Keratinocyte (primary cell): Measurements from ENCODE around the gene ZP1. TPM values are rescaled to one million over a fixed set of nuclear protein-coding genes. Genes with fewer than 3 reads are reported as not detected.

Experiments used
- DNase-seq: peaks from one replicate; pipeline ENCODE4 v3.0.0-alpha.2; 2011; ENCODE audit warnings: low read depth, missing footprints, low spot score
- FAIRE-seq: peaks from 2 replicates; lab custom pipeline; 2011; peaks lifted over from hg19 to GRCh38; lab: Jason Lieb, UNC
- H2AFZ ChIP-seq: 2 replicates; pipeline ENCODE4 v1.6.0; 2012; ENCODE audit warnings: low read length, control low read depth, inconsistent platforms; ENCODE audit not compliant: control insufficient read depth
- H3K27ac ChIP-seq: 2 replicates; pipeline ENCODE4 v1.5.1; 2011; ENCODE audit warnings: low read length; ENCODE audit not compliant: control insufficient read depth, insufficient read depth
- H3K27me3 ChIP-seq: 3 replicates; pipeline ENCODE4 v1.6.0; 2011; ENCODE audit warnings: low read length; ENCODE audit not compliant: control insufficient read depth, insufficient read depth; ENCODE audit errors: extremely low read depth
- H3K36me3 ChIP-seq, 2 experiments: 2 replicates in 1 of 2; 3 replicates in 1 of 2; pipeline ENCODE4 v1.5.1; 2011; ENCODE audit warnings: low read length in 2 of 2, mild to moderate bottlenecking in 1 of 2; ENCODE audit not compliant: control insufficient read depth in 2 of 2, insufficient read depth in 2 of 2; ENCODE audit errors: extremely low read depth in 1 of 2
- H3K4me1 ChIP-seq: 3 replicates; pipeline ENCODE4 v1.5.1; 2011; ENCODE audit warnings: low read length; ENCODE audit not compliant: control insufficient read depth, insufficient read depth; ENCODE audit errors: extremely low read depth
- H3K4me2 ChIP-seq: 3 replicates; pipeline ENCODE4 v1.6.0; 2011; ENCODE audit warnings: low read depth, low read length; ENCODE audit not compliant: control insufficient read depth, insufficient read depth; ENCODE audit errors: extremely low read depth
- H3K4me3 ChIP-seq, 3 experiments: fragments of 200-600 bp in 1 of 3; sonication (generic) in 1 of 3; 2 replicates in 2 of 3; 3 replicates in 1 of 3; pipeline ENCODE4 v1.5.1; 2011 to 2016; ENCODE audit warnings: low read length in 3 of 3, mild to moderate bottlenecking in 3 of 3, control low read depth in 2 of 3, inconsistent platforms in 1 of 3, low read depth in 1 of 3, mixed read lengths in 1 of 3, mixed run types in 1 of 3, moderate library complexity in 1 of 3; ENCODE audit not compliant: control insufficient read depth in 2 of 3, insufficient read depth in 2 of 3; ENCODE audit errors: extremely low read depth in 1 of 3
- H3K79me2 ChIP-seq: 2 replicates; pipeline ENCODE4 v1.6.0; 2012; ENCODE audit warnings: low read length; ENCODE audit not compliant: control insufficient read depth, insufficient read depth
- H3K9ac ChIP-seq: 3 replicates; pipeline ENCODE4 v1.6.0; 2011; ENCODE audit warnings: low read length; ENCODE audit not compliant: control insufficient read depth, insufficient read depth; ENCODE audit errors: extremely low read depth
- H3K9me1 ChIP-seq: 3 replicates; pipeline ENCODE4 v1.6.0; 2011; ENCODE audit warnings: low read length; ENCODE audit not compliant: control insufficient read depth, insufficient read depth; ENCODE audit errors: extremely low read depth
- H3K9me3 ChIP-seq: 2 replicates; pipeline ENCODE4 v1.5.1; 2012; ENCODE audit warnings: low read depth, low read length; ENCODE audit not compliant: control insufficient read depth
- H4K20me1 ChIP-seq: 3 replicates; pipeline ENCODE4 v1.6.0; 2011; ENCODE audit warnings: low read length; ENCODE audit not compliant: control insufficient read depth, insufficient read depth; ENCODE audit errors: extremely low read depth
- CTCF ChIP-seq, 3 experiments: IDR thresholded peaks in 1 of 3; conservative IDR thresholded peaks in 1 of 3; optimal IDR thresholded peaks in 1 of 3; 2 replicates in 2 of 3; 3 replicates in 1 of 3; pipeline versions ENCODE3 to v1.5.1; 2011; ENCODE audit warnings: low read length in 3 of 3, mild to moderate bottlenecking in 3 of 3, moderate library complexity in 2 of 3, control low read depth in 1 of 3, inconsistent platforms in 1 of 3; ENCODE audit not compliant: insufficient read depth in 2 of 3; ENCODE audit errors: extremely low read depth in 1 of 3
- EZH2 ChIP-seq: IDR thresholded peaks from one replicate; pipeline ENCODE4 v1.6.1; 2012; ENCODE audit warnings: inconsistent platforms, mild to moderate bottlenecking, low read length, moderate library complexity
- dilution Hi-C: fragments of 300-500 bp; cut with MboI; formaldehyde crosslinking; loops from one replicate; pipeline ENCODE4 v1.7.0; 2020; ENCODE audit warnings: low sequenced_read_pairs; ENCODE audit not compliant: extremely low pct_ligation_motif_present
- polyA plus RNA-seq, 5 experiments: library from polyadenylated mRNA; depleted of rRNA in 3 of 5; stranded (reverse) in 3 of 5; stranded (forward) in 1 of 5; unstranded in 1 of 5; fragments of >200 nt; gene quantifications; 1 replicate in 1 of 5; 2 replicates in 3 of 5; 3 replicates in 1 of 5; pipeline versions ENCODE4 v1.2.1 to v1.2.3, GENCODE V29; 2011 to 2012; ENCODE audit warnings: missing spikeins in 2 of 5, low read depth in 1 of 5, low replicate concordance in 1 of 5

The ZP1 gene
- polyA plus RNA-seq, 1 donor (not counting 4 experiments of a cell fraction or from before 2014, with no cell fraction given) = not detected

GRCh38 chr11:60880643-60881282 lies 13.4 kb downstream of the ZP1 start:
- Histone ChIP-seq H3K36me3 (peaks cover 3 to 8% of the 10 kb centered on the region in 2 experiments), H2AFZ (no peak overlapping the region), H3K79me2 (no peaks in the 10 kb centered on the region), H3K9me3 (no peaks in the 10 kb centered on the region), H3K4me2 (no peak overlapping the region), H3K4me3 (no peak overlapping the region), H3K27me3 (no peaks in the 10 kb centered on the region), H4K20me1 (no peaks in the 10 kb centered on the region), H3K9me1 (no peaks in the 10 kb centered on the region), H3K27ac (no peak overlapping the region), H3K4me1 (no peaks in the 10 kb centered on the region), H3K9ac (no peak overlapping the region)
- no peak for DNase-seq
- no peak for FAIRE-seq
- TF ChIP-seq EZH2 = no peak
- TF ChIP-seq CTCF (optimal IDR thresholded peaks at IDR 0.05 in 1 of 3, IDR thresholded peaks at IDR 0.05 in 1 of 3, conservative IDR thresholded peaks at IDR 0.05 in 1 of 3; ENCODE audit: extremely low read depth in 1 of 3, insufficient read depth in 2 of 3, low read length in 3 of 3) = no peak
- dilution Hi-C loops = no loop called here

GRCh38 chr11:60887556-60887955 lies 20.2 kb downstream of the ZP1 start:
- Histone ChIP-seq H3K4me2 (no peak overlapping the region), H3K4me1 (no peaks in the 10 kb centered on the region), H2AFZ (no peak overlapping the region), H3K9me3 (no peaks in the 10 kb centered on the region), H3K4me3 (no peak overlapping the region), H3K9ac (no peak overlapping the region), H3K79me2 (no peaks in the 10 kb centered on the region), H3K9me1 (no peaks in the 10 kb centered on the region), H3K27ac (no peak overlapping the region), H4K20me1 (no peaks in the 10 kb centered on the region), H3K27me3 (no peaks in the 10 kb centered on the region), H3K36me3 (peaks cover 0 to 12% of the 10 kb centered on the region in 2 experiments)
- no peak for DNase-seq
- no peak for FAIRE-seq
- dilution Hi-C loops = no loop called here
- TF ChIP-seq EZH2 = no peak
- TF ChIP-seq CTCF (optimal IDR thresholded peaks at IDR 0.05 in 1 of 3, IDR thresholded peaks at IDR 0.05 in 1 of 3, conservative IDR thresholded peaks at IDR 0.05 in 1 of 3; ENCODE audit: extremely low read depth in 1 of 3, insufficient read depth in 2 of 3, low read length in 3 of 3) = peak; percentile 53 to 77 (median 60)
